Lower leg skin (tissue), 3 donors: ENCODE results near the gene CHGA.

Experiments
- CTCF ChIP-seq, 3 donors: fragments of 450-650 bp; IDR thresholded peaks; one replicate each; pipeline ENCODE4 v1.5.1; 2016; ENCODE audit warnings: antibody characterized with exemption in 3 of 3, mild to moderate bottlenecking in 3 of 3, moderate library complexity in 2 of 3
- POLR2A ChIP-seq, 2 donors: fragments of 450-650 bp; IDR thresholded peaks; one replicate each; pipeline ENCODE4 v1.6.1; 2016 to 2017; ENCODE audit warnings: antibody characterized with exemption in 2 of 2, mild to moderate bottlenecking in 1 of 2, moderate library complexity in 1 of 2

- TF ChIP-seq CTCF (IDR thresholded peaks at IDR 0.05) (no peak), POLR2A (IDR thresholded peaks at IDR 0.05) (no peak)
Measured at GRCh38 chr14:92922155-92922735, 705 bp upstream of the CHGA start.
